Stimulated activated CD4-positive, alpha-beta T cell treated with anti-CD3 and anti-CD28 coated beads, Interleukin-12 subunit alpha, Interleukin-12 subunit beta, amount 100 ng/mL, for 24 hours (primary cell): ENCODE measurements around the gene HPN.
A peak's percentile ranks its signal among the peaks of the same experiment; 100 is the strongest.
"Not testable (repeated sequence)": the region's sequence is repeated elsewhere in the genome, so short reads cannot be mapped to it uniquely, and the experiment has no call there.

Source experiments
- DNase-seq, 2 experiments: peaks; one replicate each; pipeline ENCODE4 v3.0.0-alpha.2; 2020; ENCODE audit warnings: low read depth in 2 of 2

HPN gene

GRCh38 chr19:35041548-35042055 is at the start of gene HPN:
HPN (plus strand) TSS chr19:35041721; CDS start chr19:35042507, 786 bp downstream.
- DNase-seq = no peak

- not testable (repeated sequence) for DNase-seq
Observed at GRCh38 chr19:34992582-34992981, 48.9 kb upstream of the HPN start.

DNA sequence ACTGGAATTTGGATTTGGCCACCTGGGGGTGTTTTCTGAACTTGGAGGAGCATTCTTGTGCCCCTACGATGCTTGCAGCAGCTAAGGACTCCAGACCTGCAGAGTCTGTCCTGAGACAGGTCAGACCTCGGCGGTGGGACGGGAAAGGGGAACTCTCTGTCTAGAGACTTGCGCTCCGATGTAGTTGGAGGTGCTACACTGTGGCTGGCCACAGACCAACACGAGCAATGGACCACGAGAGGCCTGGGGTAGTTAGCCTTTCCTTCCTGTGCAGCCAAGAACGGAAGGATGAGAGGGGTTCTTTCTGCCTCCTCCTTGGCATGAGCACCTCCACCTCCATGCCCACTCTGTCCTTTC is 47.3 kb upstream of the HPN start:
- DNase-seq = no peak

GRCh38 chr19:34994643-34995541 is 46.6 kb upstream of the HPN start:
- no peak for DNase-seq

DNA sequence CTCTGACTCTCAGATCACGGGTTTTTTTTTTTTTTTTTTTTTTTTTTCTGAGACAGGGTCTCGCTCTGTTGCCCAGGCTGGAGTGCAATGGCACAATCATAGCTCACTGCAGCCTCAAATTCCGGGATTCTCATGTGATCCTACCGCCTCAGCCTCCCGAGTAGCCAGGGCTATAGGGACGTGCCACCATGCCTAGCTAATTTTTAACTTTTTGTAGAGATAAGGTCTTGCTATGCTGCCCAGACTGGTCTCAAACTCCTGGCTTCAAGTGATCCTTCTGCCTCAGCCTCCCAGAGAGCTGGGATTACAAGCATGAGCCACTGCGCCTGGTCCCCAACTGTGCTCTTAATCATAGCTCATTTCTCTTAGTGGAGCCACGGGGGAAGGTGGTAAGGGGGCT is 46.0 kb upstream of the HPN start:
- DNase-seq = no peak

GRCh38 chr19:34997071-34997617 is 44.4 kb upstream of the HPN start:
- no peak for DNase-seq

DNA sequence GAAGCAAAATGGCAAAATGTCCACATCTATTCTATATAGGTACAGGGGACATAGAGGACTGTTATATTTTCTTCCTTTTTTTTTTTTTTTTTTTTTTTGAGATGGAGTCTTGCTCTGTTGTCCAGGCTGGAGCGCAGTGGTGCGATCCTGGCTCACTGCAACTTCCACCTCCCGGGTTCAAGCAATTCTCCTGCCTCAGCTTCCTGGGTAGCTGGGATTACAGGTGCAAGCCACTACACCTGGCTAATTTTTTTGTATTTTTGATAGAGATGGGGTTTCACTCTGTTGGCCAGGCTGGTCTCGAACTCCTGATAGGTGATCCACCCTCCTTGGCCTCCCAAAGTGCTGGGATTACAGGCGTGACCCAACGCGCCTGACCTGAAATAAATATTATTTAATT is 43.3 kb upstream of the HPN start:
- DNase-seq = not testable (repeated sequence)

DNA sequence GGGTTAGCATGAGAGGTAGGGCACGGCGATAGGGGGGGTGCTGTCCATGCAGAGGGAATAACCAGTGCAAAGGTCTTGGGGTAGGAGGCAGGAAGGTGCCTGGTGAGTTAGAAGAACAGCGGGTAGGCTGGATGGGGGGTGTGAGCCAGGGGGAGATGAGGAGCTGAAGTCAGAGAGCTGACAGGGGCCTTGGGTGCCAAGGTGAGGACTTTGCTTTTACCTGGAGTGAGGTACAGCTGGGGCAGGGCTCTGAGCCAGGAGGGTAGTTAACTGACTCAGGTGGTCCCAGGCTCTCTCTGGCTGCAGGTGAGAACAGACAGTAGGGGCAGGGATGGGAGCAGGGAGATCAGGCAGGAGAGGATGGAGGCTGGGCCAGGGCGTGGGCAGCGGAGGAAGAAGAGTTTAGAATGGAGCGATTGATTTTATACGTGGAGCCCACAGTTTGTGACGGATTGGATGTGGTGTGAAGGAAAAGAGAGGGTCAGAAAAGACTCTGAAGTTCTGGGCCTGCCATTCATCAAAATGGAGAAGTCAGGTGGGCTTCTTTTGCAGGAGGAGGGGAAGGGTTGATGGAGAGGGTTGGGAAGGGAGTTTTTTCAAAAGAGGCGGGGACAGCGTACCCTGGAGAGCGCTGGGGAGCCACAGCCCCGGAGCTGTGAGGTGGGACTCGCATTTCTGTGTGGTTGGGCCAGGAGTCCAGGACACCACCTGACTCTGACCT is 42.6 kb upstream of the HPN start:
- no peak for DNase-seq

DNA sequence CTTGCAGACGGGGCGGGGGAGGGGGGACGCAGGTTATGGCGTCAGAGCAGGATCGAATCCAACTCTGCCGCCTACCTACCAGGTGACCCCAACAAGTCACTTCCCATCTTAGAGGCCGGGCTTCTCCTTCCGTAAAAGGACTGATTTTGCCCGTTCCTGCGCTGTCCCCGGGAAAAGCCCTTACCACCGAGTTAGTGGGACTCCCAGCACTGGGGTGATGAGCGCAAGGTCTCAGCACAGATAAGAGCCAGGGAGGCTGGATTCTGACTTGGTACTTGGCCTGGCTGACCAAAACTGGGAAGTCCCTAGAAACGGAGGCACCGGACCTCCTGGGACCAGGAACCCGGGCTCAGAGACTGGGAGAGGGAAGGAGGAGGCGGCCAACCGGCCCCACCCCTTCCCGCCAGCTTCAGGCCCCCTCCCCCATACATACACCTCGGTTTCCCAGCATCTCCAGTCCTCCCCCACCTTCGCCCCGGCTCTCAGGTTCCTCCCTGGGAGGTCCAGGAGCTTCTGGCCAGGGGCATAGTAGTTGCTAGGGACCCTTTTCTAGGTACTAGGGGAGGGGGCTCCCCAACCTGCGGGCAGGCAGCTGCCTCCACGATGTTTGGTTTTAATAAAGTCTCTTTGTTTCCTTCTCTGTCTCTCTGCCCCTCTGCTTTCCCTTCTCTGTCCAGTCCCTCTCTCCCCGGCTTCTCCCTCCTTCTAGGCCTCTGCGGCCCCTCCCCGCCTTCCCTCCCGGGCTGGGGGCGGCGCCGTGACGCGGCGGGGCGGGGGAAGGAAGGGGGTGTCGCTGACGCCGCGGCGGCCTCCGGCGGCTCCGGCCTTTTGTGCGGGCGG is 41.8 kb upstream of the HPN start, which contains the start of gene GRAMD1A:
Gene GRAMD1A (plus strand): TSS at position 826 of the 840 bp plus-strand sequence. CDS start 156 bp downstream, outside the sequence.
- DNase-seq = peak; percentile 41 to 69

GRCh38 chr19:35000338-35000646 is 41.2 kb upstream of the HPN start:
- DNase-seq = no peak

DNA sequence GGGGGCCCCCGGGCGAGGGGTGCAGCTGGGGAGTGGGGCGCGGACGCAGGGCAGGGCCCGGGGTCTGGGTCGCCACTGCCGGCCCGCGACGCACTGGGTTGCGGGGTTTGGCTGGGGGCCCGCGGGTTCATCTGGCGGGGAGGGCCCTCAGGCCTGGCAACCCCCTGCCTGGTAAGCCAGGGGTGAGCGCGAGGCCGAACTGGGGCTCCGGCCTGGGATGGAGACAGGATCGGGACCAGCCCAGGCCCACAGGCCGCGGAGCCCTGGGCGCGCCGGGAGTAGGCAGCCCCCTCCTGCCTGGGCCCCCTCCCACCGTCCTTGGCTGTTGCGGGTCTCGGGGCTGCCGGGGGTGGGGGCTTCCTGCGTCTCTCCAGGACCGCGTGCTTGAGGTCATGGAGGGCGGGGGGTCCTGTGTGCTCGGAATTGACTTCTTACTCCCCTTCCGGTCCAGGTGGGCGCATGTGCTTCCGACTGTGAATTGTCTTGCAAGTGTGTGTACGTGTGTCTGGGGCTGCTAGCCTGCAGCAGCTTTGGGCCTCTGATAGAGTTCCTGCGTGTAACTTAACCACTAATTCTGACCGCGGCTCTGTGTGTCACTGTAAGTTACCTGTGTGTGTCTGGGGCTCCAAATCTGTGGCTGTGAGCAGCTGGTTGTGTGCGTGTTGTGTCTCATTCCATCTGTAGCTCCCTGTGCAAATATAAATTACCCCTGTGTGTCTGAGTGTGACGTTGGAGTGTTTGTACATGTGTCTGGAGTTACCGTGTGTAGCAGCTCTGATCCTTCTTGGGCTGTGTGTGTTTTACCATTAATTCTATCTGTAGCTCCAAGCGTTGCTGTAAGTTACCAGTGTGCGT is 40.6 kb upstream of the HPN start:
- peak; percentile 33 to 48 for DNase-seq

- no peak for DNase-seq
Observed at GRCh38 chr19:35002037-35002535, 39.4 kb upstream of the HPN start.

GRCh38 chr19:35004517-35005255 is 36.8 kb upstream of the HPN start:
- no peak for DNase-seq

GRCh38 chr19:35005256-35005977 is 36.1 kb upstream of the HPN start:
- no peak for DNase-seq

DNA sequence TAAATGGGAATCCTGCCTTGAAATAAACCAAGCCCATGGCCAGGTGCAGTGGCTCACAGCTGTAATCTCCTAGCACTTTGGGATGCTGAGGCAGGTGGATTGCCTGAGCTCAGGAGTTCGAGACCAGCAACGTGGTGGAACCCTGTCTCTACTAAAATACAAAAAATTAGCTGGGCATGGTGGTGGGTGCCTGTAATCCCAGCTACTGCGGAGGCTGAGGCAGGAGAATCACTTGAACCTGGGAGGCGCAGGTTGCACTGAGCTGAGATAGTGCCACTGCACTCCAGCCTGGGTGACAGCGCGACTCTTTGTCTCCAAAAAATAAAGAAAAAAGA is 35.5 kb upstream of the HPN start:
- not testable (repeated sequence) for DNase-seq

DNA sequence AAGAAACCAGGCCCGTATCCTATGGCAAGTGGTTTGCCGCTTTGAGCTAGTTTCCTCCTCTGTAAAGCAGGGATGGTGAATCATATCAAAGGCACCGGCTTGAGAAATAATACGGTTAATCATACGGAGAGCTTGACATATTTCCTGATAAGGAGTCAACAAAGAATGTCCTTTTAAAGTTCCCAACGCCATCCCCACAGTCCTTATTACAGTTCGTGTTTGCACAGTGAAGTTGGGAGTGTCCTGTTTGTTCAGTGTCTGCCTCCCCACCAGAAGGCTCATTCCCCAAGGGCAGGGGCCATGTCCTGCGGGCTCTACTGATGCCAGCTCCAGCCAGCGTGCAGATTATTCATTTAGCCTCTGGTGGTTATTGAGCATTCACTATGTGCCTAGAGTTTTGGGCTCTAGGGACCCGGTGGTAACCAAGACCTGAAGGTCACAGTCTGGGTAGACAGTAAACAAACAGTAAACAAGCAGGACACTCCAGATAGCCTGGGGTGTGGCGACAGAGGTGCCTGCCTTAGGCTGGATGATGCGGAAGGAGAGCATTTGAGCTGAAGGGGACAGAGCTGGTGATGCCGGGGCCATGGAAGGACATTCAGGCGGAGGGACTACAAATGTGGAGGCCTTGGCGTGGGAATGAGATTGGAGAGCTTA is 35.1 kb upstream of the HPN start:
- no peak for DNase-seq

DNA sequence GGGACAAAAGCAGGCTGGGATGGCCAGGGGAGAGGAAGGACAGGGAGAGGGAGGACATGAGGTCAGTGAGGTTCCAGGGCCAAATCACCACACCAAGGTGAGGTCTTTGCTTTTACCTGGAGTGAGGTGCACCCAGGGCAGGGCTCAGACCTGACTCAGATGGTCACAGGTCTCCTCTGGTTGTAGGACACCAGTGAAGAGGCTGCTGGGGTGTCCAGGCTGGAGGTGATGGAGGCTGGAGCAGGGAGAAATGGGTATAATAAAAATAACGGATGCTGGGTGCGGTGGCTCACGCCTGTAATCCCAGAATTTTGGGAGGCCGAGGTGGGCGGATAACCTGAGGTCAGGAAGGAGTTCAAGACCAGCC is 34.5 kb upstream of the HPN start:
- DNase-seq = no peak

DNA sequence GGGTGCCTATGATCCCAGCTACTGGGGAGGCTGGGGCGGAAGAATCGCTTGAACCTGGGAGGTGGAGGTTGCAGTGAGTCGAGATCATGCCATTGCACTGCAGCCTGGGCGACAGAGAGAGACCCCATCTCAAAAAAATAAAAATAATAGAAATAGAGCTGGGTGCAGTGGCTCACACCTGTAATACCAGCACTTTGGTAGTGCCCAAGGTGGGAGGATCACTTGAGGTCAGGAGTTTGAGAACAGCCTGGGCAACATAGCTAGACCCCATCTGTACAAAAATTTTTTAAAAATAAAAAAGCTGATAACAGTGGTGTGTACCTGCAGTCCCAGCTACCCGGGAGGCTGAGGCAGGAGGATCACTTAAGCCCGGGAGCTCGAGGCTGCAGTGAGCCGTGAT is 34.1 kb upstream of the HPN start:
- DNase-seq = not testable (repeated sequence)

- DNase-seq = no peak
Observed at GRCh38 chr19:35008891-35009341, 32.6 kb upstream of the HPN start.
